ENCODE data around the gene KRT80.

The KRT80 gene

GRCh38 chr12:52228931-52229330, 37.1 kb upstream of the KRT80 start:
- no peak for DNase-seq

GRCh38 chr12:52228366-52228765, 36.6 kb upstream of the KRT80 start:
- no peak for DNase-seq

DNA sequence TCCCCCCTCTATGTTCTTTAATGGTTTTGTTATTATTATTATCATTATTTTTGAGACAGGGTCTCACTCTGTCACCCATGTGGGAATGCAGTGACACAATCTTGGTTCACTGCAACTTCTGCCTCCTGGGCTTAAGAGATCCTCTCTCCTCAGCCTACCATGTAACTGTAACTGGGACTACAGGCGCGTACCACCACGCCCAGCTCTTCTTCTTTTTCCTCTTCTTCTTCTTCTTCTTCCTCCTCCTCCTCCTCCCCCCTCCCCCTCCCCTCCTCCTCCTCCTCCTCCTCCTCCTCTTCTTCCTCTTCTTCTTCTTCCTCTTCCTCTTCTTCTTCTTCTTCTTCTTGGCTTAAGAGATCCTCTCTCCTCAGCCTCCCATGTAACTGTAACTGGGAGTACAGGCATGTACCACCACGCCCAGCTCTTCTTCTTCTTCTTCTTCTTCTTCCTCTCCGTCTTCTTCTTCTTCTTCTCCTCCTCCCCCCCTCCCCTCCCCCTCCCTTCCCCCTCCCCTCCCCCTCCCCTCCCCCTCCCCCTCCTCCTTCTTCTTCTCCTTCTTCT, 35.9 kb upstream of the KRT80 start:
- DNase-seq = no peak

DNA sequence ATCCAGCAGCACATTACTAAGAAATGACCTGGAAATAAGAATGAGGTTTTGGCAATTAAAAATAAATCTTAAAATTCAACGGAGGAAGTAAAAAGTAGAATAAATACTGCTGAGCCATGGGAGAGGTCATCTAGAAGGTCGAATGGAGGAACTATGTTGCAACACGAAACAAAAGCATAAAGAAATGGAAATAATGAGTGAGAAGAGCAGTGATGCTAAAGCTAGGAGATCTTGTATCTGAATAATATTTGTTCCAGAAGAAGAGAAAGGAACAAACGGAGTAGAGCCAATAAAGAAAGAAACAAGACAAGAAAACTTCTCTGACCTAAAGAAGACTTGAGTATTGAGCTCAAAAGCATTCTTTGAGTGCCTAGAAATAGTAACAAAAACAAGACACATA, 34.6 kb upstream of the KRT80 start:
- DNase-seq = no peak

- no peak for DNase-seq
Measured at GRCh38 chr12:52225752-52226151, 33.9 kb upstream of the KRT80 start.

DNA sequence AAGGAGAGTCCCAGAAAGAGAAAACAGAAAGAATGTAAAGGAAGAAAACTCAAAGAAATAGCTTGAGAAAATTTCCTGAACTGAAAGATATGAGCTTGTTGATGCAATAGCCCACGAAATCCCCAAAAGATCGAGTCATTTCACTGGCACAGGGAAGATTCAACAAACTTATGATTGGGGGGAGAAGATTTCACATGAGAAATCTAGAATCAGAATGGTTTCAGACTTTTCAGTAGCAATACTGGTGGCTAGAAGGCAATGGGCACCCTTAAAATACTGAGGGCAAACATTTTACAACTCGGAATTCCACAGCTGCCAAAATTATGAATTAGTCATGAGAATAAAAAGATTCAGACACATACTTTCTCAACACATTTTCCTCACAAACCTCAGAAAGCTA, 32.3 kb upstream of the KRT80 start:
- DNase-seq = no peak

GRCh38 chr12:52223406-52224039, 31.7 kb upstream of the KRT80 start:
- no peak for DNase-seq

DNA sequence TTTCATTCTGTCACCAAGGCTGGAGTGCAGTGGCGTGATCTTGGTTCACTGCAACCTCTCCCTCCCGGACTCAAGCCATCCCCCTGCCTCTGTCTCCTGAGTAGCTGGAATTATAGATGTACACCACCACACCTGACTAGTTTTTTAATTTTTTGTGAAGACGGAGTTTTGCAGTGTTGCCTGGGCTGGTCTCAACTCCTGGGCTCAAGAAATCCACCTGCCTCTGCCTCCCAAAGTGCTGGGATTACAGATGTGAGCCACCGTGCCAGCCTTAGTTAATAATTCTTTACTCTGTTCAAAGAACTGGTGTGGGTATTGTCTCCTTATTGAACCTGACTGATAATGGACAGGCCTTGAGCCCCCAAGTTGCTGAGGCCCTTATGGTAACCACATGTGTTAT, 30.9 kb upstream of the KRT80 start:
- DNase-seq = no peak

DNA sequence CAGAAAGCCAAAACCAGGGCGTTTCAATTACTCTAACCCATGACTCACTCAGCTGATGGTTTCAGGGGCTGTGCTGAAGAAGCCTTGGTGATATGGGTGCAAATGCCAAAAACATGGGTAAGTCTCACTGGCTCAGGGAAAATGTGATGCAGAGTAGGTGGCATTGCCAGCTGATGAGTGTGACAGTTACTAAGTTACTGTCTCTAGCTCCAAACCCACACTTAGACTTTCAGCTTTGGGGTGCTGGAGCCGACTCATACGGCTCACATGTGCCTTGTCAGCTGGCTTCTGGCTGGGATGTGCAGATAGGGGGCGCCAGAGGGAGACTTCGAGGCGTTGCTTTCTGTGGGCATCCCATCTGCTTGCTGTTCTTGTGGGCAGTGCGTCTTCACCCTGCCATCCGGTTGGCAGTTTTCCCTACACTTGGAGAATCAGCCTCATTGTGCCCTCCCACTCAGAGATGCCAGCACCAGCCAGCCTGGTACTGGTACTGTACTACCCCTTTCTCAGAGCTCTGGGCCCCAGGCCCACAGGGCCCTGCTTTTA, 30.2 kb upstream of the KRT80 start:
- no peak for DNase-seq

GRCh38 chr12:52221070-52221781, 29.4 kb upstream of the KRT80 start:
- no peak for DNase-seq

GRCh38 chr12:52220477-52220876, 28.7 kb upstream of the KRT80 start:
- no peak for DNase-seq

- DNase-seq = no peak
Measured at GRCh38 chr12:52218001-52218400, 26.2 kb upstream of the KRT80 start.

DNA sequence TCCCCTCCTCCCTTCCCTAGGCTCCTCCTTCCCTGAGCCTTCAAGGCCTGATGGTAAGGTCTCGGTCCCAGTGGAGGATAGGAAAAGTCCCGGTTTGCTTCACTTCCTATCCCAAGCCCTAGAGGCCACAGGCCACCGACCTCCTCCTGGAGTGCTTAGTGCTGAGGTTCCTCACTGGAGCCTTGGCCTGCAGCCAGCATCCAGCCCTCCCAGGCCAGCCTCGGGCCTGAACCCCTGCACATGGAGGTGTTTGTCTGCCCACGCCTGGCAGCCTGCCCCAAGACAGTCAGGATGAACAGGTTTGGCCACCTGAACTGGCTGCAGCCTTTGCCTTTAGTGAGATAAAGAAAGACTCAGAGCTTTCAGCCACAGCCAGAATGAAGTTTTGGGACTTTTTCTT, 25.4 kb upstream of the KRT80 start:
- no peak for DNase-seq

DNA sequence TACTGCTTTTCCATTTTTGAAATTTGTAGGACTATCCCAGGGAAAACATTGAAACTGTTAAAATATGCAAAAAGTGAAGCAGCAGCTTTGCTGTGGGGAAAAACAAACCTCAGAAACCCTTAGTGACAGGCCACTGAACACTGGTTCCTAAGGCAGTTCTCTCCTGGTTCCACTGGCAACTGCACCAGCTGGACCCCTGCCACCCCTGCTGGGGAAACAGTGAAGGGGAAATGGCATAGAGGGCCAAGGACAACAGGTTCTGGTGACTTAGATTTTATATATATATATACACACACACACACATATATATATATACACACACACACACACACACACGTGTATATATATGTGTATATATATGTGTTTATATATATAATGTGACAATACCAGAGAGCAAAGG, 25.0 kb upstream of the KRT80 start:
- DNase-seq = no peak

GRCh38 chr12:52216100-52216499, 24.3 kb upstream of the KRT80 start:
- no peak for DNase-seq

GRCh38 chr12:52215587-52216031, 23.8 kb upstream of the KRT80 start:
- DNase-seq = no peak

DNA sequence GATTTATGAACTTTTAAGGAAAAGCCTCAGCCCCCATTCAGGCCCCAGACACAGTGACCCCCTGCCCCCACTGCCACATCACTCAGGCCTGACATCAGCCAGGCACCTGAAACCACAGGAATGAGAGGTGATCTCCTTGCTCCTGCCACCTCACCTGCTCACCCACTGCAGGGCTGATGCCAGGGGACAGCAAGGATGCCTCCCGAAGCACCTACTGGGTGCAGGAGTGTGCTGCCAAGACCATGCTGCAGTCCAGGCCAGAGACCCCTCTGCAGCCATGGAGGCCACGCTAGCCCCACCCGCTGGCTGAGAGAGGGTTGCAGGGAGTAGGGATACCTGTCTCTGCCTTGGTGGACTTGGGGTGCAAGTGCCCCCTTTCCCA, 22.6 kb upstream of the KRT80 start:
- no peak for DNase-seq

DNA sequence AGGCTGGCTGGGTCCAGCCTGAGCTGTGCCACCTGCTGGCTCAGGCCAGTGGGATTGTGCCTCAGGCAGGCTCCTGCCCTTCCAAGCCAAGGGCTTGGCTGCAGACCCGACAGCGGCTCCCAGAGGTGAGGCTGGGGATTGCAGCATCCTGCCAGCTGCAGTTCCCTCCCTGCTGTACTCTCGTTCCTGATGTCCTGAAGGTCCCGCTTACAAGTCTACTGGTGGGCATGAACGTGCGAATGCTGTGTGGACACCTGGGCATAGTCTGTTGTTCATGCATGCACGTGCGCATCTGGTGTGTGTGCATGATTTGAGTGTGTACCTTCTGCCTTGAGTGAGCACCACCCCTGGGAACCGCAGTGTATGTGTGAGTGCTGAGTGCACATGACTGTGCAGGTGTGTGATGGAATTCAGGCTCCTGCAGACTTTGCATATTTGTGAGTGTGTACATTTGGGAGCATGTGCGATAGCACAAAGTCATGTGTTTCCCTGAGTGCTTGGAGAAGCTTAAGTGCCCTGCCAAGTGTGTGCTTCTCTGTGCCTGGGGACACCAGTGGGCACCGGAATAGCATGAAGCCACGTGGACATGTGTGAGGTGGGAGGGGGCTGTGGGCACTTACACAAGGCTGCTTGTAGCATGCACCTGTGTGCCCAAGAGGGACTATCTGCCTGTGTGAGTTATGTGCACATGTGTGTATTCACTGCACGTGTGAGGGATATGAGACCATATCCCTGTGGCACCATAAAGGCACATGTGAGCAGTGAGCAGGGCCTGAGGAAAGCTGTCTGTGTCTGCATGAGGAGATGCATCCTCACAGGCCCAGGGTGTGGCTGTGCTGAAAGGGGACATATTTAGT, 22.0 kb upstream of the KRT80 start:
- no peak for DNase-seq

GRCh38 chr12:52212701-52213563, 21.1 kb upstream of the KRT80 start:
- no peak for DNase-seq

DNA sequence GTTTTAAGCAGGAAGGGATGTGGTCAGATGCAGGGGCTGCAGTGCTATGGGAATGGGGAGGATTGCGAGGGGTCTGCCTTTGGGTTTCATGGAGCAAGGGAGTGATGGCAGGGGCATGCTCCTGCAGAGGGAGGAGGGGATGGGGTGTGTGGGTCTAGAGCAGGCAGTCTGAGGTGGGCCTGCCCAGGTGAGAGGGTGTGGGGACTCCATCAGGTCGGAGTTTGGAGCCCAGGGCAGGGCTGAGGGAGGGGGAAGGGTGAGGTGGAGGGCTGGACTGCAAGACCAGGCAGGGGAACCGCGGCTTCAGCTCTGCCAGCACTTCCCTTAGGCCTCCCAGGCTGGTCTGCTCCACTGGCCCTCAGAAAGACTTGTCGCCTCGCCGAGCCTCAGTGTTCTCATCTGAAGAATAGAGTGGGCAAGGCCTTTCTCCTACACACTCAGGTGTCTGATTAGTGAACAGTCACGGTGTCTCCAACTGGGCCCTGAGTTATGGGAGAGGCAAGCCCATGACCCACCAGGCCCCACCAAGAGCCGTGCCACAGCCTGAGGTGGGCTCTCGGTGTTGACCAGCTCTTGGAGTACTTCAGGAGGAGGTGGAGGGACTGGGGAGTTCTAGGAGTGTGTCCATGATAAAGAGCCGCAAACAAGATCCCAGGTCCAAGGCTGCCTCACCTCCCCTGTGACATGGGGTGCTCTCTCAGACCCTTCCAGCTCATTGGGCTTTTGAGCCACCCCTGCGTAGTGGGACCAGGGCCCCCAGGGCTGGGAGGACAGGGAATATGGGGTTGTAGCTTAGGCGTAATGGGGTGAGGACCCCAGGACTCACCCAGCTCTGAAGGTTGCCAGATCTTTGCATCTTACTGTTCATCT, 20.1 kb upstream of the KRT80 start:
- DNase-seq = no peak

All from cortex of kidney (tissue), 1 donor.